Endothelial cell of umbilical vein (primary cell): ENCODE measurements around the gene NIF3L1. TPM values are rescaled to one million over a fixed set of nuclear protein-coding genes. Genes with fewer than 3 reads are reported as not detected.

Experiments
- BruUV-seq: library from RNA; stranded (reverse); fragments of 400-500 nt; replicated peaks from 2 replicates; lab custom pipeline; 2021; lab: Mats Ljungman, UMichigan
- CTCF ChIA-PET: fragments of 300-600, 350-600 bp; sonication (Branson Sonifier 250); formaldehyde crosslinking; loops from one replicate; lab custom pipeline; 2021; ENCODE audit warnings: antibody characterized with exemption, inconsistent platforms; lab: Charles Lee
- POLR2A ChIA-PET: fragments of 300-600, 350-600 bp; sonication (Branson Sonifier 250); formaldehyde crosslinking; loops from one replicate; lab custom pipeline; 2021; ENCODE audit warnings: antibody characterized with exemption, inconsistent platforms; lab: Charles Lee
- DNase-seq: peaks from one replicate; pipeline ENCODE4 v3.0.0-alpha.2; 2011; ENCODE audit warnings: low read depth, low spot score
- FAIRE-seq: peaks from 2 replicates; lab custom pipeline; 2011; peaks lifted over from hg19 to GRCh38; lab: Jason Lieb, UNC
- H2AFZ ChIP-seq: 2 replicates; pipeline ENCODE4 v1.6.0; 2012; ENCODE audit warnings: low read depth, low read length, control low read depth, inconsistent platforms
- H3K27ac ChIP-seq: 2 replicates; pipeline ENCODE4 v1.5.1; 2011; ENCODE audit warnings: low read depth, mild to moderate bottlenecking, control low read depth, low read length, moderate library complexity; ENCODE audit not compliant: insufficient read depth
- H3K27me3 ChIP-seq, 2 experiments: 2 replicates each; pipeline versions ENCODE4 v1.6.0 to v1.6.1; 2011; ENCODE audit warnings: low read length in 2 of 2, mixed read lengths in 1 of 2; ENCODE audit not compliant: control insufficient read depth in 2 of 2, insufficient read depth in 2 of 2
- H3K36me3 ChIP-seq, 2 experiments: 2 replicates in 1 of 2; 3 replicates in 1 of 2; pipeline ENCODE4 v1.5.1; 2011; ENCODE audit warnings: low read length in 2 of 2, mild to moderate bottlenecking in 1 of 2, moderate library complexity in 1 of 2; ENCODE audit not compliant: control insufficient read depth in 2 of 2, insufficient read depth in 2 of 2; ENCODE audit errors: extremely low read depth in 1 of 2
- H3K4me1 ChIP-seq: 3 replicates; pipeline ENCODE4 v1.5.1; 2011; ENCODE audit warnings: mild to moderate bottlenecking, low read length; ENCODE audit not compliant: control insufficient read depth, insufficient read depth; ENCODE audit errors: extremely low read depth
- H3K4me2 ChIP-seq: 2 replicates; pipeline ENCODE4 v1.6.1; 2011; ENCODE audit warnings: low read length, control low read depth, mixed read lengths; ENCODE audit not compliant: insufficient read depth
- H3K4me3 ChIP-seq, 3 experiments: fragments of 200-600 bp in 1 of 3; sonication (generic), shearing (Covaris generic) in 1 of 3; replicated peaks in 1 of 3; 2 replicates each; pipeline ENCODE4 v1.5.1; 2011 to 2016; ENCODE audit warnings: control low read depth in 3 of 3, low read length in 3 of 3, mild to moderate bottlenecking in 2 of 3, inconsistent platforms in 1 of 3, low read depth in 1 of 3, moderate library complexity in 1 of 3; ENCODE audit not compliant: insufficient read depth in 1 of 3
- H3K79me2 ChIP-seq: 2 replicates; pipeline ENCODE4 v1.6.0; 2012; ENCODE audit warnings: low read length, inconsistent platforms; ENCODE audit not compliant: control insufficient read depth, insufficient read depth
- H3K9ac ChIP-seq: replicated peaks from 2 replicates; pipeline ENCODE3; 2011; ENCODE audit warnings: low read length, control low read depth; ENCODE audit not compliant: insufficient read depth; ENCODE audit errors: extremely low read depth
- H3K9me1 ChIP-seq: replicated peaks from 3 replicates; pipeline ENCODE4 v1.6.0; 2011; ENCODE audit warnings: mild to moderate bottlenecking, low read length; ENCODE audit not compliant: control insufficient read depth, insufficient read depth; ENCODE audit errors: extremely low read depth
- H3K9me3 ChIP-seq: replicated peaks from 2 replicates; pipeline ENCODE4 v1.5.1; 2012; ENCODE audit warnings: low read length, inconsistent platforms; ENCODE audit not compliant: control insufficient read depth, insufficient read depth
- H4K20me1 ChIP-seq: replicated peaks from 2 replicates; pipeline ENCODE3; 2011; ENCODE audit warnings: mild to moderate bottlenecking, low read length; ENCODE audit not compliant: control insufficient read depth, insufficient read depth; ENCODE audit errors: extremely low read depth
- EZH2 ChIP-seq: IDR thresholded peaks from 2 replicates; pipeline ENCODE4 v1.6.1; 2012; ENCODE audit warnings: borderline replicate concordance, low read depth, mild to moderate bottlenecking, moderate library complexity, low read length, inconsistent platforms; ENCODE audit not compliant: severe bottlenecking
- FOS ChIP-seq: IDR thresholded peaks from 2 replicates; pipeline ENCODE4 v1.6.1; 2011; ENCODE audit warnings: mild to moderate bottlenecking, low read length, moderate library complexity, borderline replicate concordance; ENCODE audit not compliant: insufficient read depth
- GATA2 ChIP-seq: IDR thresholded peaks from 2 replicates; pipeline ENCODE4 v1.7.0; 2011; ENCODE audit warnings: low read depth, mild to moderate bottlenecking, moderate library complexity, mixed read lengths, low read length; ENCODE audit not compliant: insufficient read length, insufficient read depth
- JUN ChIP-seq: IDR thresholded peaks from 2 replicates; pipeline ENCODE4 v1.6.1; 2011; ENCODE audit warnings: borderline replicate concordance, low read depth; ENCODE audit not compliant: insufficient read length, insufficient read depth
- MYC ChIP-seq: IDR thresholded peaks from one replicate; pipeline ENCODE4 v1.6.1; 2011; ENCODE audit warnings: mild to moderate bottlenecking, low read depth, low read length
- POLR2A ChIP-seq: IDR thresholded peaks from 2 replicates; pipeline ENCODE4 v1.6.1; 2012; ENCODE audit warnings: low read depth, mild to moderate bottlenecking, control low read depth, low read length
- POLR2AphosphoS5 ChIP-seq: IDR thresholded peaks from 2 replicates; pipeline ENCODE4 v1.6.1; 2012; ENCODE audit warnings: low read depth, mild to moderate bottlenecking, control low read depth, low read length, moderate library complexity; ENCODE audit not compliant: insufficient read depth
- dilution Hi-C: fragments of 300-500 bp; cut with MboI; formaldehyde crosslinking; loops from one replicate; pipeline ENCODE4 v1.15.0; 2019; ENCODE audit warnings: low sequenced_read_pairs; ENCODE audit not compliant: extremely low pct_ligation_motif_present
- intact Hi-C: fragments of 100-400 bp; cut with micrococcal nuclease; formaldehyde crosslinking; loops from one replicate; pipeline ENCODE4 v1.10.0; 2022
- polyA plus RNA-seq, 4 experiments: library from polyadenylated mRNA; depleted of rRNA in 3 of 4; stranded (reverse) in 3 of 4; unstranded in 1 of 4; fragments of >200 nt; gene quantifications; 2 replicates each; pipeline versions ENCODE4 v1.2.1 to v1.2.3, GENCODE V29; 2011 to 2012; ENCODE audit warnings: missing spikeins in 1 of 4
- total RNA-seq: library from RNA; stranded (reverse); gene quantifications from 2 replicates; pipeline ENCODE4 v1.2.3, GENCODE V29; 2021
- TF ChIP-seq, protein P1 (sequence below): IDR thresholded peaks from 2 replicates; pipeline ENCODE4 v1.6.1; 2011; ENCODE audit not compliant: insufficient read depth, insufficient read length
- TF ChIP-seq, protein P2 (sequence below), 2 donors: IDR thresholded peaks; 1 replicate in 1 of 2; 2 replicates in 1 of 2; pipeline ENCODE4 v1.5.1; 2011; ENCODE audit warnings: low read length in 2 of 2, mild to moderate bottlenecking in 2 of 2, moderate library complexity in 2 of 2, control low read depth in 1 of 2, inconsistent platforms in 1 of 2, low read depth in 1 of 2; ENCODE audit not compliant: insufficient read depth in 1 of 2; ENCODE audit errors: extremely low read depth in 1 of 2

NIF3L1 gene
- total and polyA plus RNA-seq, 2 donors (not counting 3 experiments of a cell fraction or from before 2014, with no cell fraction given) = 16.3 to 37.5 TPM

DNA sequence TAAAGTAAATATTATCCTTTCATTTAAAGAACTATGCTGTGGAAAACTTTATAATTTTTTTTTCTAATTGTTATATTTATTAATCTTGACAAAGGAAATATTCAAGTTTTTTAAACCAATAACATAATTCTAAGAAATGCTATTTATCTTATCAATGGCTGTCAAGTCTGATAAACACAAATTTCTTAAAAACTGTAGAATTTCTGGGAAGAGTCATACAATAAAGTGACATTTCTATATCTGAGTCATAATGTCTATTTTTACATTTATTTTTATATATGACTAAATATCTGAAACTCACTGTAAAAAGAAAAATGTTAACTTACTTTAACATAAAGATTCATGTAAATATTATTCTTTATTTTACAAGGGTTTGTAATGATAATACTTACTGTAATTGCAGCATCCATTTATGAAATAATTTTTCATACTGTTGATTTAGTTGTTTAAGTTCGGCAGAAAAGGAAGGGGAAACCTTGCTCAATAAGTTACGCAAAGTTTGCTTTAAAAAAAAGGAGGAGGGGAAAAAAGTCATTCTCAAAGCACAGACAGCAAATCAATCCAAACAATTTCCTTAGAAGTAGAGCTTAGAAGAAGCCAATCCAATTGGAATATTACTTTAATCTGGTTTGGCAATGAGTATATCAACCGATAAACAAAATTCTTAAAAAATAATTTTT lies 41.9 kb downstream of the NIF3L1 start:
- no peak overlapping the region for H3K4me3 ChIP-seq
- intact Hi-C loops (no loop called here), dilution Hi-C loops (no loop called here)
- no peaks in the 10 kb centered on the region for H3K9me1 ChIP-seq
- no peak overlapping the region for H3K27ac ChIP-seq
- CTCF ChIA-PET = interaction anchor here (1.1 to 1.8 kb wide), 3 partner anchors 138 to 247 kb away, joined by 3 to 6 read pairs (median 4); no protein-coding TSS in a partner anchor
- H3K79me2 ChIP-seq = no peaks in the 10 kb centered on the region
- H3K27me3 ChIP-seq = no peaks in the 10 kb centered on the region
- H3K4me1 ChIP-seq = no peaks in the 10 kb centered on the region
- no peaks in the 10 kb centered on the region for H4K20me1 ChIP-seq
- no peak for FAIRE-seq
- POLR2A ChIA-PET = no interaction called here
- no peak overlapping the region for H3K9ac ChIP-seq
- no peak overlapping the region for H2AFZ ChIP-seq
- H3K4me2 ChIP-seq = no peak overlapping the region
- TF ChIP-seq GATA2 (no peak), JUN (no peak), EZH2 (no peak), POLR2A (no peak), POLR2AphosphoS5 (no peak), FOS (no peak), MYC (no peak)
- TF ChIP-seq, protein P1, sequence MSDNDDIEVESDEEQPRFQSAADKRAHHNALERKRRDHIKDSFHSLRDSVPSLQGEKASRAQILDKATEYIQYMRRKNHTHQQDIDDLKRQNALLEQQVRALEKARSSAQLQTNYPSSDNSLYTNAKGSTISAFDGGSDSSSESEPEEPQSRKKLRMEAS = no peak
- TF ChIP-seq, protein P2, sequence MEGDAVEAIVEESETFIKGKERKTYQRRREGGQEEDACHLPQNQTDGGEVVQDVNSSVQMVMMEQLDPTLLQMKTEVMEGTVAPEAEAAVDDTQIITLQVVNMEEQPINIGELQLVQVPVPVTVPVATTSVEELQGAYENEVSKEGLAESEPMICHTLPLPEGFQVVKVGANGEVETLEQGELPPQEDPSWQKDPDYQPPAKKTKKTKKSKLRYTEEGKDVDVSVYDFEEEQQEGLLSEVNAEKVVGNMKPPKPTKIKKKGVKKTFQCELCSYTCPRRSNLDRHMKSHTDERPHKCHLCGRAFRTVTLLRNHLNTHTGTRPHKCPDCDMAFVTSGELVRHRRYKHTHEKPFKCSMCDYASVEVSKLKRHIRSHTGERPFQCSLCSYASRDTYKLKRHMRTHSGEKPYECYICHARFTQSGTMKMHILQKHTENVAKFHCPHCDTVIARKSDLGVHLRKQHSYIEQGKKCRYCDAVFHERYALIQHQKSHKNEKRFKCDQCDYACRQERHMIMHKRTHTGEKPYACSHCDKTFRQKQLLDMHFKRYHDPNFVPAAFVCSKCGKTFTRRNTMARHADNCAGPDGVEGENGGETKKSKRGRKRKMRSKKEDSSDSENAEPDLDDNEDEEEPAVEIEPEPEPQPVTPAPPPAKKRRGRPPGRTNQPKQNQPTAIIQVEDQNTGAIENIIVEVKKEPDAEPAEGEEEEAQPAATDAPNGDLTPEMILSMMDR (IDR thresholded peaks at IDR 0.05; ENCODE audit: extremely low read depth in 1 of 2, insufficient read depth in 1 of 2, low read depth in 1 of 2, low read length in 2 of 2) = no peak
- H3K9me3 ChIP-seq = no peaks in the 10 kb centered on the region
- no peak for DNase-seq
- H3K36me3 ChIP-seq = peaks cover 7 to 24% of the 10 kb centered on the region in 2 experiments
- BruUV-seq = no TSS peak
